Activated CD8-positive, alpha-beta memory T cell treated with anti-CD3 and anti-CD28 coated beads, Interleukin-2, amount 50 U/mL, for 1 hour (primary cell): ENCODE results near the gene LOXL4.
"Not testable (repeated sequence)": the region's sequence is repeated elsewhere in the genome, so short reads cannot be mapped to it uniquely, and the experiment has no call there.

Experiments used
- DNase-seq: peaks from one replicate; pipeline ENCODE4 v3.0.0-alpha.2; 2020; ENCODE audit errors: extremely low read depth

The LOXL4 gene

DNA sequence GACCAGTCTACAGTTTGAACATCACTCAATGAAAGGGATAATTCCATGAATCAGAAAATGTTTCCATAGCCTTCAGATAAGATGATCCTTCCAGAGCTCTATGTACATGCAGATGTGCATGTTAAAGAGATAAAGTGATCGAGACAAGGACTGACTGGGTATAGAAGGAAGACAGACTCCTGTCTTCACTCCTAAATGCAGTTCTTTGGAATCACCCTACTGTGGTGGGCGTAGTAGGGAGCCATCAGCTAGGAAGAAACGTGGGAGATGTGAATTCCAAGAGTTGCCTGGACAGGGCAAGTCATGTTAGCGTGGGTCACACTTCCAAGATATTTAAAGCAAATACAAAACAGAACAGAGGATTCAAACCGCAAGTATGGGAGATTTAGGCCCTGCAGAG, 23.9 kb downstream of the LOXL4 start:
- no peak for DNase-seq

DNA sequence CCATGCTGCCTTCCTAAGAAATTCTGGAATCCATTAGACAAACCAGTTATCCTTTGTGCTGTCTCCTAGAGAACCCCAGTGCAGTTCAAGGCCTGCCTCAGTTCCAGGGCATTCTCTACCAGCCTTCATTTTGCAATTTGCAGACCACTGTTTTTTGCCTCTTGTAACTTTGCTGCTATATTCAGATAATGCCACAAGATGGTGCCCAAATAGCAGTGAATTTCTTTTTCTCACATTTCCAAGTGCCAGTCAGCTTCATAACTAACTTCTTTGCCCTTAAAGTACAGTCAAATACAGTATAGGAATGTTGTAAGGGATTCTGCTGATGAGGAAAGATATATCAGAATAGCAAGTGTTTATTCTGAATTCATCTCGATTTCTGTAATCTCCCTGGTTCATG, 25.2 kb downstream of the LOXL4 start:
- DNase-seq, result no peak

DNA sequence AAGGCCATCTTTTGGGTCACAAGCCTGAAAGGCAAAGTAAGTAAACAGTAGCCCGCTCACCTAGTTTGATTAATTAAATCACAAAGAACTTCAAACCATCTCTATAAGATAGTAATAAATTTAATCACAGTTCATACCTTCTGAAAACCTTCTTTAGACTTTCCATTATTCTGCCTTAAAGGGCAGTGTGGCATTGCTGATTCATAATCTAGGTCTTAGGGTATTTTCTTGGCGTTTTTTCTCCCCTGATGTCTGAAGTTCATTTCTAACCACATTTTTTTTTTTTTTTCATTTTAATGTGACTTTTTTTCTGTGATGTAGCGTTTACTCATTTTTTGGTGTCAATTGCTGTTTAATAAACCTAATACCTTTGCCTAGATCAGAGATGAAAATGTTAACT, 27.5 kb downstream of the LOXL4 start:
- no peak for DNase-seq

DNA sequence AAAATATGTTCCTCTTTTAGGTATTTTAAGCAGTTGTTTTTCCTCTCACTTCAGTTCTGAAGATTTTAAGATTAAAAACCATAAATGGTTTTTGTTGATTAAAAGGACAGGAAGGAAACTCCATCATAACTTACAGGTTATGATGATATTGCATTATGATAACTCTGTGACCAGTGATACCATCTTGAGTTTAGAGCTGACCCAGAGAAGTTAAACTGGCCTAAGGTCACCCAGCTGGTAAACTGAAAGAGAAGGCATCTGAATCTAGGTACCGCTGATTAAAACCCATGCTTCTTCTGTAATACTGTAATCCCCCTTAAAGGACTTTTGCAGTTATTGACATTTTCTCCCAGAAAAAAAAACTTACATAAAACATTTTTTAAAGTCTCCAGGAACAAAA, 29.6 kb downstream of the LOXL4 start:
- no peak for DNase-seq

DNA sequence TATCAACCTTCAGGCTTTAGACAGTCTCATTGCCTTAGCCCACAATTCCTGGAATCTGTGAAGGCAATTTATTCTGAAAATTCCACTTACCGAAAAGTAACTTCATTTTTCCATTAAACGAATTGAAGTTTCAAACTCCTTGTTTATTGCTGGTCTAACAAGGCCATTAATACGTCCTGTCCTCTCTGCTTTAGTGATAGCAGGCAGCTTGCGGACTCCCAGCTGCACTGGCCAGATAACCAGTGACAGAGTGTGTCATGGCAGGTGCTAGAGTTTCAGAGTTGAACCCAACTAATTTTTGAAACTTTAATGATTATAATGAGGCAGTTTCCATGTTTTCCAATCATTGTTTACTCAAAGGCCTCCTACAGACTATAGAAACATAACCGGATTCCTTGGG, 31.1 kb downstream of the LOXL4 start:
- no peak for DNase-seq

DNA sequence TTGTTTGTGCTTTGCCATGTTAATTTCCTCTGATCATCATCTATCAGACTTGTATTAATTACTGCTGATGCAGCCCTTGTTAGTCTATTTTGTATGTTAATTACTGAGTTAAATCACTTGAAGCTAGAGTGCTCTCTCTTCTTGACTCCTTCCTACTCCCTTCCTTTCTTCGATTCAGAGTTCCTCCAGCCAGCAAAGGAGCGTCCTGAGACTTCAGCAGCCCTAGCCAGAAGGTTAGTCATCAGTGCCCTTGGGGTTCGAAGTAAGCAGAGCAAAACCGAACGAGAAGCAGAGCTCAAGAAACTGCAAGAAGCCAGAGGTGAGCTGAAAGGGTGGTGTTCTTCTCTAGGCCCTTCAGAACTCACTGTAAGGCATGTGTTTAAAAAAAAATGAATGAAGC, 32.1 kb downstream of the LOXL4 start:
- DNase-seq, result no peak

DNA sequence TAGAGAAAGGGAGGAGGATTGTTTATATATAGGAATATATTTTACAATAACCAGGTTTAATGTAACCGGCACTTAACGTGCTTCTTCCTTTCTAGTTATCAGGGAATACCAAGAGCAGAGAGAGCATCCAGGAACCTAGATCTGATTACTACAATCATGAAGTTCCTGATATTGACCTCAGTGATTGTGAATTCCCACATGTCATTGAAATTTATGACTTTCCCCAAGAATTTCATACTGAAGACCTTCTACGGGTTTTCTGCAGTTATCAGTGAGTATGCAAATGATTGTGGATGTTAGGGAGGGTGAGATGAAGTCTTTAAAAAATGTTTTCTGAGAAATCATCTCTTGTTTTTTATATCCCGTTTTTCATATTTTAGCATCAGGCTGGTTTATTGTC, 36.6 kb downstream of the LOXL4 start:
- no peak for DNase-seq

DNA sequence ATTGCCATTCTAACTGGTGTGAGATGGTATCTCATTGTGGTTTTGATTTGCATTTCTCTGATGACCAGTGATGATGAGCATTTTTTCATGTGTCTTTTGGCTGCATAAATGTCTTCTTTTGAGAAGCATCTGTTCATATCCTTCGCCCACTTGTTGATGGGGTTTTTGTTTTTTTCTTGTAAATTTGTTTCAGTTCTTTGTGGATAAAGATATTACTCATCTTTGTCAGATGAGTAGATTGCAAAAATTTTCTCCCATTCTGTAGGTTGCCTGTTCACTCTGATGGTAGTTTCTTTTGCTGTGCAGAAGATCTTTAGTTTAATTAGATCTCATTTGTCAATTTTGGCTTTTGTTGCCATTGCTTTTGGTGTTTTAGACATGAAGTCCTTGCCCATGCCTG, 39.7 kb downstream of the LOXL4 start:
- not testable (repeated sequence) for DNase-seq

DNA sequence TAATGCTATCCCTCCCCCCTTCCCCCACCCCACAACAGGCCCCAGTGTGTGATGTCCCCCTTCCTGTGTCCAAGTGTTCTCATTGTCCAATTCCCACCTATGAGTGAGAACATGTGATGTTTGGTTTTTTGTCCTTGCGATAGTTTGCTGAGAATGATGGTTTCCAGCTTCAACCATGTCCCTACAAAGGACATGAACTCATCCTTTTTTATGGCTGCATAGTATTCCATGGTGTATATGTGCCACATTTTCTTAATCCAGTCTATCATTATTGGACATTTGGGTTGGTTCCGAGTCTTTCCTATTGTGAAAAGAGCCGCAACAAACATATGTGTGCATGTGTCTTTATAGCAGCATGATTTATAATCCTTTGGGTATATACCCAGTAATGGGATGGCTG, 40.3 kb downstream of the LOXL4 start:
- not testable (repeated sequence) for DNase-seq

DNA sequence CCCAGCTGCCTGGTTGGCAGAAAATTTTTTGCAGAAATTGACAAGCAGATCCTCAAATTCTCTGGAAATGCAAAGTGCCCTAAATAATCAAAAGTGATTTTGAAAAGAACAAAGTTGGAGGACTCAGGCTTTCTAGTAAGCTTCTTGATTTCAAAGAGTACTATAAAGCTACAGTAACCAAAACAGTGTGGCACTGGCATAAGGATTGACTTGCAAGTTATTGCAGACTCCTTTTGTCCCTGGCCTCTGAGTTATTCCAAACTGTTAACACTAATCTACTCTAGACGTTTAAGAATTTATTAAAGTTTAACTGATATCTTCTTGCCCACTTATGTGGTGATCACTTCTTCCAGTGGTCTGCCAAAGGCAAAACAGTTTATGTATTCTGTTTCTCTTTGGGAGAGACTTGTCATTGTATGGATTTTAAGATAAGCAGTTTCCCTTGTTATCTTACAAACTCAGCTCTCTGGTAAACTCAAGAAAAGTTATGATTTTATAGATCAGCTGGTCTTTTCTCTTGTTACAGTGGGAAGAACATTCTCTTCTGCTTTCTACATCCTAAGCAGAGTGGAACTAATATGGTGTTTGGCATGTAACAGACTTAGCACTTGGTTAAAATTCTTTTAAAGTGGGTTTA, 41.4 kb downstream of the LOXL4 start:
- DNase-seq, result no peak

DNA sequence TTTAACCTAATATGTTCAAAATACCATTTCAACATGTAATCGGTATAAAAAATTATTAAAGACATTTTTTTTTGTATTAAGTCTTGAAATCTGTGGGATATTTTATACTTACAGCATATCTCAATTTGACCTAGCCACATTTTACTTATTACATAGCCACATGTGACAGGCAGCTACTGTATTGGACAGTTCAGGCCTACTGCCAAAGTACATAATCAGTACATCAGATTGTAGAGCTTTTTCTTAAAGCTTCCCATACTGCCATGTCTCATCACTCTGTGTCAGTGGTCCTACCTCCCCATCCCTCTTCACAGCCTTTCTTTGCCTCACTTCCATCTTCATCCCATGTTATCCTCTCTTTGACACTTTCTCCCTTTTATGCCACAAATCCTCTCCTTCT, 43.0 kb downstream of the LOXL4 start:
- no peak for DNase-seq

DNA sequence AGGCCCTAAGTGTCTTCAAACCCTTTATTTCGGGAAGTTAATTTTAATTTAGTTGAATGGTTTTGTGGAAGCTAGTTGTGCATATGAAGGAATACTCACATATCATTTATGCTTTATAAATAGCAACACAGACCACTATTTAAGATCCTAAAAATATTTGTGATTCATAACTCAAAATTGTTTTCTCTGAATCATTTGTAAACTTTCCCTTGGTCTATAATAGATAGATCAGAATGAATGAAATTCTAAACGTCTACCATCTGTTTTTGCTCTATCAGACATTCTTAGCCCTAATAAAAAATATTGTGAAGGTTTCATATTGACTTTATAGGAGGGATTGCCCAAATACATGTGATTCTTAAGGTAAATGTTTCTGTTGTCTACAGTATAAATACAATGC, 43.5 kb downstream of the LOXL4 start:
- DNase-seq, result no peak

DNA sequence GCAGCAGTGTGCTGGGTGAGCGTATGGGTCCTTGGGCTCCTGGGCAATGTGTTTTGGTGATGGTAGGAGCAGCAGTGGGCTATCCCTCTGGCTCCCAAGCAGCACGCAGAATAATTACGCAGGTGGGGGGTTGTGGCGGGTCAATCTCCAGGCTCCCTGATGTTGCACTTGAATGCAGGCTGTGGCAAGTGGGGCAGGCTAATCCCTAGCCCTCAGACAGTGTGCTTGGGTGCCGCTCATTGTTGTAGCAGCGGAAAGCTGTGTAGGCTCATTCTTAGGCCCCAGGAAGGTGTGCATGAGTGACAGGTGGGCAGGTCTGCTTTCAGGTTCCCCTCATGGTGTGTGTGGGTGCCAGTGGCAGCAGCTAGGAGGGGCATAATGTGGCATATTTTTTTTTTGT, 44.1 kb downstream of the LOXL4 start:
- DNase-seq, result no peak

DNA sequence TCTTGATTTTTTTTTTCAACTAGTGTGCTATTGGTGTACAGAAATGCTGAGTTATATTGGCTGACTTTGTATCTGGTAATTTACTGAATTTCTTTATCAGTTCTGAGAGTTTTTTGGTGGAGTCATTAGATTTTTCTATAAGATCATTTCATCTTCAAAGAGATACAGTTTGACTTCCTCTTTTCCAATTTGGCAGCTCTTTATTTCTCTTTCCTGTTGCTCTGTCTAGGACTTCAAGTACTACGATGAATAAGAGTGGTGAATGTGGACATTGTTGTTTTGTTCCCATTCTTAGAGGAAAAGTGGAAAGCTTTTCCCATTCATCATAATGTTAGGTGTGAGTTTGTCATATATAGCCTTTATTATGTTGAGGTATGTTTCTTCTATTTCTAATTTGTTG, 50.2 kb downstream of the LOXL4 start:
- no peak for DNase-seq

DNA sequence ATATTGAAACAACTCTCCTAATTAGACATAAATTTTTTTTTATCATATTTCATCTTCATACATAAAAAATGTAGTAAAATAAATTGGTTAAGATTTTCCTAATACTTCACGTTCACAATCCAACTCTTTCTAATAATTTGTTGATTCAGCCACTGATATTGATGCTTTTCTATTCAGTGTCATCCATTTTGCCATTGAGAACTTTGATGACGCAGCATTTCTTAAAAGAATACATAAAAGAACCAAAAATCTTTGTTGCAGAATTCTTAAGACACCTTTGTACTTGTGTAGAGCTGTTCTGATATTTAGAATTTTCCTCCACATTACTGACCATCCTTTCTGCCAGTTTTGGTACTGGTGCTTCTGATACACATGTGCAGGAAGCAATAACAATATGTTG, 52.6 kb downstream of the LOXL4 start:
- no peak for DNase-seq

DNA sequence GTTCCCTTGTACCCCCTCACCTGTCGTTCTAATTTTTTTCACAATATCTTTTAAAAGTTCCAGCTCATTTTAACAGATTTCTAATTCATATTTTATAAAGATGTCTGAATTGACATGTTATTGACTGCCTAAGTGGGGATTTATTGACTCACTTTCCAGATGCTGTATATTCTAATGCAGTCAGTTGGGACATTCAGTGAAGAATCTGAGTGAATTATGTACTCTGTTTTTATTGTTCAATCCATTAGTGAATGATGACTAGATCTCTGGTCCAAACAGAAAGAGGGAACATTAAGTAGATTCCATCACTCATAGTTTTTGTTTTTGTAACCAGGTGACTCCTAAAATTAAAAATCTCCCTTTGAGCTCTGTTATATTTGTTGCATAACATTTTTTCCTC, 54.3 kb downstream of the LOXL4 start:
- DNase-seq, result no peak

DNA sequence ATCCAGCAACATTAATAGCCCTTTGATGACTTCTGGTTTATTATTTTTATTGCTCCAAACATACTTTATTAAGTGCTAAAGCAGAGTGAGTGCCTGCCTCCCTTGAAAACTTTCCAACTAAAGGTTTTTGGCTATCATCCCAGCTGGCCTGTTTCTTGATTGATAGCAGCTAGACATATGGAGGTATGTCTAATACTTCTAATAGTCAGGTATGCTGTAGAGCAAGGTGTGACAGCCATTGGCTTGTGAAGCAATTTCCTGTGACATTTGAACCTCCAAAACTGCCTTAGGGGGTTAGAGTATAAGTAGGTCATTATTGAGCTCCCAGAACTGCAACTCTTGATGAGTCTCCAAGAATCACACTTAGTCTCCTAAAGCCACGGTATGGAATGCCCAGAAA, 55.8 kb downstream of the LOXL4 start:
- no peak for DNase-seq

DNA sequence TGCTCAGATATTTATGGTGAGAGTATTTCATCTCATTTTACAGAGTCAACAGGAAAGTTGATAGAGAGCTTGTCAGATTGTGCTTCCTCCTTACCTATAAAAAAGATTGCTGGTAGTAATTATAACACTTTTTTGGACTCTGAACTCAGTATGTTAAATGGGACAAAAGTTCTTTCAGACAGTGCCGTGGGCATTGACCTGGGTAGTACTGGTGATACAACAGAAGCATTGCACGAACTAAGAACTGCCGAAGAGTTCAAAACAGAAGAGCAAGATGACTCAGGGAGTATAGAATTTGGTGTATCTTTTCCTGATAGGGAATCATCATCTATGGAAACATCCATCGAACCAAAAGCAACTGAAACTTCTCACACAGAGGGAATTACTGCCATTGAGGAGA, 58.6 kb downstream of the LOXL4 start:
- DNase-seq, result no peak

DNA sequence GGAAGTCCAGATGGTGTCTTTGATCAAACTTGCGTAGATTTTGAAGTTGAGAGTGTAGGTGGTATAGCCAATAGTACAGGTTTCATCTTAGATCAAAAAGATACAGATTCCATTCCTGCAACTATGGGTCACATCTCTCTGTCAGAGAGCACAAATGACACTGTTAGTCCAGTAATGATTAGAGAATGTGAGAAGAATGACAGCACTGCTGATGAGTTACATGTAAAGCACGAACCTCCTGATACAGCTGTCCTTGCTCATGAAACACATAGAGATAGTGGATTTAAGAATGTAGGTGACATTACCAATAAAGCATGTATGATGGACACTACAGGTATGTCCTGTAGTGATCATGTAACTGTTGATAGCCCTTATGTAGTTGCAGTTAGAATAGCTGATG, 59.1 kb downstream of the LOXL4 start:
- DNase-seq, result no peak

DNA sequence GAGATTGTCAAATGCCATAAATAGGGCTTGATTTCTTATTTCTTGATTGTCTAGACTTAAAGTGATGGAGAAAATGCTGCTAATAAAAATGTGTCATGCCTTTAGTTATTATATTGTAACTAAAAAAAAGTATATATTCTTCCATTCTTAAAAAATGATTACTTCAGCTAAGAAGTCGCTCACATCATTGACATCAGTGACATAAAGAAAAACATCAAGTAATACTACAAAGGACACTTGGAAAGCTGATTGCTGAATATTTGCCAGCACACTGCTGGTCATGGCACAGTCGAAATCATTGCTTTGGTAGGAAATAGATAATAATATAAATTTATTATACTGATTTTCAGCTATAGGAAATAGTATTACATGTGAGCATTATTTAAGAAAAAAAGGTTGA, 62.6 kb downstream of the LOXL4 start:
- DNase-seq, result no peak

DNA sequence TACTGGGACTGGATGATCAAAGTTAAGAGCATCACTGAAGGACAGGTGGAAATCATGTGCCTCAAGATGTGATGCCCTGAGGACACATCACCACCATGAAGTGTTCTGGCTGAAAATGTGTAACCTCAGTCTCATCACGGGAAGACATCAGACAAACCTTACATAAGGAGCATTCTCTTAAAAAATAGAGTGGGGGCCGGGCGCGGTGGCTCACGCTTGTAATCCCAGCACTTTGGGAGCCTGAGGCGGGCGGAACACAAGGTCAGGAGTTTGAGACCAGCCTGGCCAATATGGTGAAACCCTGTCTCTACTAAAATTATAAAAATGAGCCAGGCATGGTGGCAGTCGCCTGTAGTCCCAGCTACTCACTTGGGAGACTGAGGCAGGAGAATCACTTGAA, 65.6 kb downstream of the LOXL4 start:
- DNase-seq, result no peak

DNA sequence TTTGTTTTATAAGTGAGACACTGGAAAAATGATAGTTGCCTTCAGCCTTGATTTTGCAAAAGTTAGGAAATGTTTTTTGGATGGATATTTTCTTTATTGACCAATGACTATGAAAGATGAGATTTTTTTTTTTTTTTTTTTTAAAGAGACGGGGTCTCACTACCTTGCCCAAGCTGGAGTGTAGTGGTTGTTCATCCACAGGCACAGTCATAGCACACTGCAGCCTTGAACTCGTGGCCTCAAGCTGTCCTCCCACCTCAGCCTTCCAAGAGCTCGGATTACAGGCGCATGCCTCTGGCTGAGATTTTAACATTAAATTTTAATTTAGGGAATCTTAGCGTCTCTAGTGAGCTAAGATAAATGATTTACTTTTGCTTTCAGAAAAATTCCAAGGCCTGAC, 66.2 kb downstream of the LOXL4 start:
- no peak for DNase-seq
